ENCODE measurements around the gene RALY.

- TF ChIP-seq CTCF (IDR thresholded peaks at IDR 0.05; ENCODE audit: extremely low read depth in 1 of 2, insufficient read depth in 1 of 2, low read depth in 1 of 2, low read length in 2 of 2) (peak; percentile 17 to 33), FOS (IDR thresholded peaks at IDR 0.05; ENCODE audit: borderline replicate concordance, insufficient read depth, low read length) (no peak), POLR2AphosphoS5 (IDR thresholded peaks at IDR 0.05; ENCODE audit: insufficient read depth, low read depth, low read length) (no peak), EZH2 (IDR thresholded peaks at IDR 0.05; ENCODE audit: borderline replicate concordance, low read depth, low read length, severe bottlenecking) (no peak), JUN (IDR thresholded peaks at IDR 0.05; ENCODE audit: borderline replicate concordance, insufficient read depth, insufficient read length, low read depth) (no peak)
Measured at GRCh38 chr20:34022151-34022838, 28.6 kb downstream of the RALY start.

All from endothelial cell of umbilical vein (primary cell).